Keratinocyte (primary cell): ENCODE data around the gene MOGAT2.

ENCODE experiments used
- CTCF ChIP-seq, 3 experiments: IDR thresholded peaks in 1 of 3; conservative IDR thresholded peaks in 1 of 3; optimal IDR thresholded peaks in 1 of 3; 2 replicates in 2 of 3; 3 replicates in 1 of 3; pipeline versions ENCODE3 to v1.5.1; 2011; ENCODE audit warnings: low read length in 3 of 3, mild to moderate bottlenecking in 3 of 3, moderate library complexity in 2 of 3, control low read depth in 1 of 3, inconsistent platforms in 1 of 3; ENCODE audit not compliant: insufficient read depth in 2 of 3; ENCODE audit errors: extremely low read depth in 1 of 3
- EZH2 ChIP-seq: IDR thresholded peaks from one replicate; pipeline ENCODE4 v1.6.1; 2012; ENCODE audit warnings: inconsistent platforms, mild to moderate bottlenecking, low read length, moderate library complexity

GRCh38 chr11:75762158-75762557 lies 44.5 kb downstream of the MOGAT2 start:
- TF ChIP-seq CTCF (optimal IDR thresholded peaks at IDR 0.05 in 1 of 3, IDR thresholded peaks at IDR 0.05 in 1 of 3, conservative IDR thresholded peaks at IDR 0.05 in 1 of 3; ENCODE audit: extremely low read depth in 1 of 3, insufficient read depth in 2 of 3, low read length in 3 of 3) (no peak), EZH2 (no peak)
